DOHH2 (cell line): ENCODE results near the gene CD52.

Experiments
- H3F3A ChIP-seq: fragments of 200-600 bp; sonication (generic), shearing (Covaris generic); 2 replicates; pipeline ENCODE4 v1.6.0; 2016; ENCODE audit warnings: antibody characterized with exemption, mild to moderate bottlenecking; ENCODE audit not compliant: control insufficient read depth, insufficient read depth
- H3K27ac ChIP-seq: fragments of 200-600 bp; sonication (generic); 2 replicates; pipeline ENCODE4 v1.5.1; 2014; ENCODE audit warnings: low read depth, mild to moderate bottlenecking, low read length, moderate library complexity
- H3K27me3 ChIP-seq: fragments of 200-600 bp; sonication (generic); 2 replicates; pipeline ENCODE4 v1.6.1; 2014; ENCODE audit warnings: mild to moderate bottlenecking, low read length, mixed read lengths; ENCODE audit not compliant: control insufficient read depth
- H3K36me3 ChIP-seq: fragments of 200-600 bp; sonication (generic); 2 replicates; pipeline ENCODE4 v1.6.1; 2014; ENCODE audit warnings: mild to moderate bottlenecking, low read length, moderate library complexity, mixed read lengths; ENCODE audit not compliant: control insufficient read depth
- H3K4me1 ChIP-seq: fragments of 200-600 bp; sonication (generic); 2 replicates; pipeline ENCODE4 v1.6.1; 2014; ENCODE audit warnings: mild to moderate bottlenecking, low read length, mixed read lengths; ENCODE audit not compliant: control insufficient read depth
- H3K4me2 ChIP-seq: fragments of 200-600 bp; sonication (generic); 2 replicates; pipeline ENCODE4 v1.6.0; 2014; ENCODE audit warnings: mild to moderate bottlenecking, low read length, moderate library complexity
- H3K4me3 ChIP-seq: fragments of 200-600 bp; sonication (generic); 2 replicates; pipeline ENCODE4 v1.5.1; 2014; ENCODE audit warnings: mild to moderate bottlenecking, low read length, mixed read lengths
- H3K79me2 ChIP-seq: fragments of 200-600 bp; sonication (generic); 2 replicates; pipeline ENCODE4 v1.6.1; 2014; ENCODE audit warnings: mild to moderate bottlenecking, low read length, mixed read lengths; ENCODE audit not compliant: control insufficient read depth
- H3K9me2 ChIP-seq: fragments of 200-600 bp; sonication (generic); replicated peaks from 2 replicates; pipeline ENCODE4 v1.6.1; 2014; ENCODE audit warnings: mild to moderate bottlenecking, low read length, mixed read lengths; ENCODE audit not compliant: control insufficient read depth
- H3K9me3 ChIP-seq: fragments of 200-600 bp; sonication (generic); 2 replicates; pipeline ENCODE4 v1.6.1; 2014; ENCODE audit warnings: antibody characterized with exemption, low read length, mixed read lengths; ENCODE audit not compliant: control insufficient read depth, insufficient read depth
- H4K20me1 ChIP-seq: fragments of 200-600 bp; sonication (generic); 2 replicates; pipeline ENCODE4 v1.6.0; 2014; ENCODE audit warnings: low read depth, mild to moderate bottlenecking, antibody characterized with exemption, low read length, moderate library complexity; ENCODE audit not compliant: control insufficient read depth, insufficient read depth
- CTCF ChIP-seq: fragments of 200-600 bp; sonication (generic); IDR thresholded peaks from one replicate; pipeline ENCODE4 v1.5.1; 2014; ENCODE audit warnings: antibody characterized with exemption, mild to moderate bottlenecking, low read depth, low read length; ENCODE audit not compliant: poor library complexity, severe bottlenecking
- EZH2phosphoT487 ChIP-seq: fragments of 200-600 bp; sonication (generic); IDR thresholded peaks from 2 replicates; pipeline ENCODE4 v1.6.1; 2017; ENCODE audit warnings: borderline replicate concordance, mild to moderate bottlenecking, antibody characterized with exemption, low read length, moderate library complexity, mixed read lengths

CD52 gene

GRCh38 chr1:26274801-26275425 lies 42.8 kb upstream of the CD52 start:
- H3K4me1 ChIP-seq: peaks cover 29% of the 10 kb centered on the region
- H3K4me3 ChIP-seq: no peak overlapping the region
- TF ChIP-seq EZH2phosphoT487 (no peak), CTCF (no peak)
- H3K79me2 ChIP-seq: peaks cover 4% of the 10 kb centered on the region; the same call in 1 of the 2 replicates
- H4K20me1 ChIP-seq: peaks cover 2% of the 10 kb centered on the region; the same call in 1 of the 2 replicates
- H3K9me2 ChIP-seq: no peaks in the 10 kb centered on the region
- no peak overlapping the region for H3K27ac ChIP-seq
- peaks cover 16% of the 10 kb centered on the region for H3F3A ChIP-seq
- H3K27me3 ChIP-seq: no peaks in the 10 kb centered on the region
- H3K9me3 ChIP-seq: no peaks in the 10 kb centered on the region
- no peak overlapping the region for H3K4me2 ChIP-seq
- H3K36me3 ChIP-seq: peaks cover 84% of the 10 kb centered on the region

- TF ChIP-seq EZH2phosphoT487 (no peak), CTCF (peak; percentile 76)
- H3K9me2 ChIP-seq: no peaks in the 10 kb centered on the region
- H3F3A ChIP-seq: peaks cover 18% of the 10 kb centered on the region
- H4K20me1 ChIP-seq: peaks cover 2% of the 10 kb centered on the region; the same call in 1 of the 2 replicates
- no peak overlapping the region for H3K4me2 ChIP-seq
- H3K36me3 ChIP-seq: peaks cover 76% of the 10 kb centered on the region
- no peaks in the 10 kb centered on the region for H3K9me3 ChIP-seq
- peaks cover 8% of the 10 kb centered on the region; the same call in 1 of the 2 replicates for H3K79me2 ChIP-seq
- H3K27ac ChIP-seq: no peak overlapping the region
- no peaks in the 10 kb centered on the region for H3K27me3 ChIP-seq
- no peak overlapping the region for H3K4me3 ChIP-seq
- peaks cover 37% of the 10 kb centered on the region for H3K4me1 ChIP-seq
Observed at GRCh38 chr1:26275580-26276431, 42.0 kb upstream of the CD52 start.

GRCh38 chr1:26276432-26276838 lies 41.3 kb upstream of the CD52 start:
- Histone ChIP-seq H3K9me2 (no peaks in the 10 kb centered on the region), H3K27ac (no peak overlapping the region), H3K36me3 (peaks cover 73% of the 10 kb centered on the region), H3K4me2 (no peak overlapping the region), H3K9me3 (no peaks in the 10 kb centered on the region), H3K4me3 (no peak overlapping the region), H3K27me3 (no peaks in the 10 kb centered on the region), H3F3A (peaks cover 18% of the 10 kb centered on the region), H3K79me2 (peaks cover 8% of the 10 kb centered on the region; the same call in 1 of the 2 replicates), H3K4me1 (peaks cover 37% of the 10 kb centered on the region), H4K20me1 (peaks cover 2% of the 10 kb centered on the region; the same call in 1 of the 2 replicates)
- TF ChIP-seq EZH2phosphoT487 (no peak), CTCF (no peak)
